Keratinocyte (primary cell): ENCODE results near the gene RDX. TPM values are rescaled to one million over a fixed set of nuclear protein-coding genes. Genes with fewer than 3 reads are reported as not detected.

Source experiments
- DNase-seq: peaks from one replicate; pipeline ENCODE4 v3.0.0-alpha.2; 2011; ENCODE audit warnings: low read depth, missing footprints, low spot score
- FAIRE-seq: peaks from 2 replicates; lab custom pipeline; 2011; peaks lifted over from hg19 to GRCh38; lab: Jason Lieb, UNC
- H2AFZ ChIP-seq: 2 replicates; pipeline ENCODE4 v1.6.0; 2012; ENCODE audit warnings: low read length, control low read depth, inconsistent platforms; ENCODE audit not compliant: control insufficient read depth
- H3K27ac ChIP-seq: 2 replicates; pipeline ENCODE4 v1.5.1; 2011; ENCODE audit warnings: low read length; ENCODE audit not compliant: control insufficient read depth, insufficient read depth
- H3K27me3 ChIP-seq: 3 replicates; pipeline ENCODE4 v1.6.0; 2011; ENCODE audit warnings: low read length; ENCODE audit not compliant: control insufficient read depth, insufficient read depth; ENCODE audit errors: extremely low read depth
- H3K36me3 ChIP-seq, 2 experiments: 2 replicates in 1 of 2; 3 replicates in 1 of 2; pipeline ENCODE4 v1.5.1; 2011; ENCODE audit warnings: low read length in 2 of 2, mild to moderate bottlenecking in 1 of 2; ENCODE audit not compliant: control insufficient read depth in 2 of 2, insufficient read depth in 2 of 2; ENCODE audit errors: extremely low read depth in 1 of 2
- H3K4me1 ChIP-seq: 3 replicates; pipeline ENCODE4 v1.5.1; 2011; ENCODE audit warnings: low read length; ENCODE audit not compliant: control insufficient read depth, insufficient read depth; ENCODE audit errors: extremely low read depth
- H3K4me2 ChIP-seq: 3 replicates; pipeline ENCODE4 v1.6.0; 2011; ENCODE audit warnings: low read depth, low read length; ENCODE audit not compliant: control insufficient read depth, insufficient read depth; ENCODE audit errors: extremely low read depth
- H3K4me3 ChIP-seq, 3 experiments: fragments of 200-600 bp in 1 of 3; sonication (generic) in 1 of 3; 2 replicates in 2 of 3; 3 replicates in 1 of 3; pipeline ENCODE4 v1.5.1; 2011 to 2016; ENCODE audit warnings: low read length in 3 of 3, mild to moderate bottlenecking in 3 of 3, control low read depth in 2 of 3, inconsistent platforms in 1 of 3, low read depth in 1 of 3, mixed read lengths in 1 of 3, mixed run types in 1 of 3, moderate library complexity in 1 of 3; ENCODE audit not compliant: control insufficient read depth in 2 of 3, insufficient read depth in 2 of 3; ENCODE audit errors: extremely low read depth in 1 of 3
- H3K79me2 ChIP-seq: 2 replicates; pipeline ENCODE4 v1.6.0; 2012; ENCODE audit warnings: low read length; ENCODE audit not compliant: control insufficient read depth, insufficient read depth
- H3K9ac ChIP-seq: 3 replicates; pipeline ENCODE4 v1.6.0; 2011; ENCODE audit warnings: low read length; ENCODE audit not compliant: control insufficient read depth, insufficient read depth; ENCODE audit errors: extremely low read depth
- H3K9me1 ChIP-seq: 3 replicates; pipeline ENCODE4 v1.6.0; 2011; ENCODE audit warnings: low read length; ENCODE audit not compliant: control insufficient read depth, insufficient read depth; ENCODE audit errors: extremely low read depth
- H3K9me3 ChIP-seq: 2 replicates; pipeline ENCODE4 v1.5.1; 2012; ENCODE audit warnings: low read depth, low read length; ENCODE audit not compliant: control insufficient read depth
- H4K20me1 ChIP-seq: 3 replicates; pipeline ENCODE4 v1.6.0; 2011; ENCODE audit warnings: low read length; ENCODE audit not compliant: control insufficient read depth, insufficient read depth; ENCODE audit errors: extremely low read depth
- CTCF ChIP-seq, 3 experiments: IDR thresholded peaks in 1 of 3; conservative IDR thresholded peaks in 1 of 3; optimal IDR thresholded peaks in 1 of 3; 2 replicates in 2 of 3; 3 replicates in 1 of 3; pipeline versions ENCODE3 to v1.5.1; 2011; ENCODE audit warnings: low read length in 3 of 3, mild to moderate bottlenecking in 3 of 3, moderate library complexity in 2 of 3, control low read depth in 1 of 3, inconsistent platforms in 1 of 3; ENCODE audit not compliant: insufficient read depth in 2 of 3; ENCODE audit errors: extremely low read depth in 1 of 3
- EZH2 ChIP-seq: IDR thresholded peaks from one replicate; pipeline ENCODE4 v1.6.1; 2012; ENCODE audit warnings: inconsistent platforms, mild to moderate bottlenecking, low read length, moderate library complexity
- dilution Hi-C: fragments of 300-500 bp; cut with MboI; formaldehyde crosslinking; loops from one replicate; pipeline ENCODE4 v1.7.0; 2020; ENCODE audit warnings: low sequenced_read_pairs; ENCODE audit not compliant: extremely low pct_ligation_motif_present
- polyA plus RNA-seq, 5 experiments: library from polyadenylated mRNA; depleted of rRNA in 3 of 5; stranded (reverse) in 3 of 5; stranded (forward) in 1 of 5; unstranded in 1 of 5; fragments of >200 nt; gene quantifications; 1 replicate in 1 of 5; 2 replicates in 3 of 5; 3 replicates in 1 of 5; pipeline versions ENCODE4 v1.2.1 to v1.2.3, GENCODE V29; 2011 to 2012; ENCODE audit warnings: missing spikeins in 2 of 5, low read depth in 1 of 5, low replicate concordance in 1 of 5

Gene RDX
- polyA plus RNA-seq, 1 donor (not counting 4 experiments of a cell fraction or from before 2014, with no cell fraction given): 85.4 TPM

- no peak for DNase-seq
- FAIRE-seq: no peak
- no peak for TF ChIP-seq CTCF (optimal IDR thresholded peaks at IDR 0.05 in 1 of 3, IDR thresholded peaks at IDR 0.05 in 1 of 3, conservative IDR thresholded peaks at IDR 0.05 in 1 of 3; ENCODE audit: extremely low read depth in 1 of 3, insufficient read depth in 2 of 3, low read length in 3 of 3)
- no peak for TF ChIP-seq EZH2
- no peaks in the 10 kb centered on the region for H3K9me1 ChIP-seq
- H3K4me3 ChIP-seq: no peak overlapping the region
- H3K4me2 ChIP-seq: no peak overlapping the region
- H3K27ac ChIP-seq: no peak overlapping the region
- no peaks in the 10 kb centered on the region for H3K79me2 ChIP-seq
- no peak overlapping the region for H3K9ac ChIP-seq
- H3K27me3 ChIP-seq: no peaks in the 10 kb centered on the region
- no peak overlapping the region for H2AFZ ChIP-seq
- peaks cover 9% of the 10 kb centered on the region for H3K4me1 ChIP-seq
- dilution Hi-C loops: no loop called here
- no peaks in the 10 kb centered on the region for H4K20me1 ChIP-seq
- no peaks in the 10 kb centered on the region for H3K9me3 ChIP-seq
- peaks cover 12 to 18% of the 10 kb centered on the region in 2 experiments for H3K36me3 ChIP-seq
Measured at GRCh38 chr11:110249766-110250165, 46.6 kb downstream of the RDX start.

DNA sequence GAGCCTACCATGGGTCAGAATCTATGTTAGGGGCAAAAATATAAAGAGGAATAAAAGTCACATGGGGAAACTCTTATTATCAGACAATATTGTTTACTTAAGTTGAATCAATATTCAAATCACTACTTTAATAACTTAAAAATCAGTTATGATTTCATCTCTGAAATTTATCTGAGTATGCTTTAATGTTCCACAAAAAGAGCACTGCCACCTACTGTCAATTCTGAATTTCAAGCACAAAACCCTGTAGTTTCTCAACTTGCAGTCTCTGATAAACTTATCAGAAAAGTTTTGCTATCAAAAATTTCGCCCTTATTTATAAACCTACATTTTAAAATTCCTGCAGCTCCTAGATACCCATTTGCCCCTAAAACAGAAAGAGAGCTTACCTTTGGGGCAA lies 47.3 kb downstream of the RDX start:
- no peak overlapping the region for H3K27ac ChIP-seq
- H3K79me2 ChIP-seq: no peaks in the 10 kb centered on the region
- no peaks in the 10 kb centered on the region for H3K9me3 ChIP-seq
- no peaks in the 10 kb centered on the region for H3K9me1 ChIP-seq
- DNase-seq (no peak), FAIRE-seq (no peak)
- H3K9ac ChIP-seq: no peak overlapping the region
- TF ChIP-seq EZH2 (no peak), CTCF (optimal IDR thresholded peaks at IDR 0.05 in 1 of 3, IDR thresholded peaks at IDR 0.05 in 1 of 3, conservative IDR thresholded peaks at IDR 0.05 in 1 of 3; ENCODE audit: extremely low read depth in 1 of 3, insufficient read depth in 2 of 3, low read length in 3 of 3) (no peak)
- H2AFZ ChIP-seq: no peak overlapping the region
- H3K4me3 ChIP-seq: no peak overlapping the region
- dilution Hi-C loops: no loop called here
- H3K4me2 ChIP-seq: no peak overlapping the region
- peaks cover 12 to 16% of the 10 kb centered on the region in 2 experiments for H3K36me3 ChIP-seq
- peaks cover 9% of the 10 kb centered on the region for H3K4me1 ChIP-seq
- H4K20me1 ChIP-seq: no peaks in the 10 kb centered on the region
- H3K27me3 ChIP-seq: no peaks in the 10 kb centered on the region
